ENCODE data around the gene DYNLT4.

DNA sequence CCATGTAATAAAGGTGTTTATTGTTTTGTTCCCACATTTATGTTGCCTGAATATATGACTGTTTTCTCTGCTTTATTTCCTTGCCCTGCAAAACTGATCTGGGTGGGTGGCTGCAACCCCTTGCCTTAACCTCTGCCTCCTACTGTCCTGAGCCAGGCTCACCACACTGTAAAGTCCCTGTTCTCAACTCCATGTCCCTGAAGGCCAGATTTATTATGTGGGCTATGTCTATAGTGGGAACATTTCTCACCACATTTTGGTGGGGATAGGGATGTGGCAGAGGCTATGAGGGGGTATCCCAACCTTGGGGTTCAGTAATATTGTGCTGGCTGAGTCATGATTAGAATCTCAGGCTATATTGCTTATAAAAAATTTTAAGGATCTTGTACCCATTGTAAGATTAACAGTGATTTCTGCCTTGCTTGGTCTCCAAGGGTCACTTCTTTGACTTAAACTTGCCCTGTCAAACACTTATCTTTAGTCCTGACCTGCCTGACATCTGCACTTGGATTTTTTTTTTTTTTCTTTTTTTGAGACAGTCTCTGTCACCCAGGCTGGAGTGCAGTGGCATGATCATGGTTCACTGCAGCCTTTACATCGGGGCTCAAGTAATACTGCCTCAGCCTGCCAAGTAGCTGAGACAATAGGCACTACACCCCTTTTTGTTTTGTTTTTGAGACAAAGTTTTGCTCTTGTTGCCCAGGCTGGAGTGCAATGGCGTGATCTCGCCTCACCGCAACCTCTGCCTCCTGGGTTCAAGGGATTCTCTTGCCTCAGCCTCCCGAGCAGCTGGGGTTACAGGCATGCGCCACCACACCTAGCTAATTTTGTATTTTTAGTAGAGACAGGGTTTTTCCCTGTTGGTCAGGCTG lies 28.2 kb downstream of the DYNLT4 start:
- TF ChIP-seq, protein P1, sequence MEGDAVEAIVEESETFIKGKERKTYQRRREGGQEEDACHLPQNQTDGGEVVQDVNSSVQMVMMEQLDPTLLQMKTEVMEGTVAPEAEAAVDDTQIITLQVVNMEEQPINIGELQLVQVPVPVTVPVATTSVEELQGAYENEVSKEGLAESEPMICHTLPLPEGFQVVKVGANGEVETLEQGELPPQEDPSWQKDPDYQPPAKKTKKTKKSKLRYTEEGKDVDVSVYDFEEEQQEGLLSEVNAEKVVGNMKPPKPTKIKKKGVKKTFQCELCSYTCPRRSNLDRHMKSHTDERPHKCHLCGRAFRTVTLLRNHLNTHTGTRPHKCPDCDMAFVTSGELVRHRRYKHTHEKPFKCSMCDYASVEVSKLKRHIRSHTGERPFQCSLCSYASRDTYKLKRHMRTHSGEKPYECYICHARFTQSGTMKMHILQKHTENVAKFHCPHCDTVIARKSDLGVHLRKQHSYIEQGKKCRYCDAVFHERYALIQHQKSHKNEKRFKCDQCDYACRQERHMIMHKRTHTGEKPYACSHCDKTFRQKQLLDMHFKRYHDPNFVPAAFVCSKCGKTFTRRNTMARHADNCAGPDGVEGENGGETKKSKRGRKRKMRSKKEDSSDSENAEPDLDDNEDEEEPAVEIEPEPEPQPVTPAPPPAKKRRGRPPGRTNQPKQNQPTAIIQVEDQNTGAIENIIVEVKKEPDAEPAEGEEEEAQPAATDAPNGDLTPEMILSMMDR (IDR thresholded peaks at IDR 0.05) = no peak
- no peak for TF ChIP-seq POLR2A (IDR thresholded peaks at IDR 0.05)
